Measurements from ENCODE around the gene ETV4. TPM values are rescaled to one million over a fixed set of nuclear protein-coding genes. Genes with fewer than 3 reads are reported as not detected.

ETV4 gene
- 62.5 and 75.9 TPM in 2 replicates for total RNA-seq (2014; rRNA removed; shearing (Covaris generic))
- polyA plus RNA-seq (2015; cell fraction: cytosol; rRNA removed) = 54.4 and 64.6 TPM in 2 replicates
- polyA plus RNA-seq (2015; cell fraction: nucleus; rRNA removed) = 48.8 and 50.0 TPM in 2 replicates

GRCh38 chr17:43546319-43547188 is at the start of gene ETV4:
TSS of gene ETV4 (minus strand) at chr17:43546340. CDS start at chr17:43545617, 723 bp downstream.
- peak; percentile 96 for DNase-seq (ENCODE audit: low read depth)

- no peak for DNase-seq (ENCODE audit: low read depth)
Observed at GRCh38 chr17:43595466-43595865, 49.3 kb upstream of the ETV4 start.

- peak; percentile 85 for DNase-seq (ENCODE audit: low read depth)
Observed at GRCh38 chr17:43591779-43592562, 45.8 kb upstream of the ETV4 start.

DNA sequence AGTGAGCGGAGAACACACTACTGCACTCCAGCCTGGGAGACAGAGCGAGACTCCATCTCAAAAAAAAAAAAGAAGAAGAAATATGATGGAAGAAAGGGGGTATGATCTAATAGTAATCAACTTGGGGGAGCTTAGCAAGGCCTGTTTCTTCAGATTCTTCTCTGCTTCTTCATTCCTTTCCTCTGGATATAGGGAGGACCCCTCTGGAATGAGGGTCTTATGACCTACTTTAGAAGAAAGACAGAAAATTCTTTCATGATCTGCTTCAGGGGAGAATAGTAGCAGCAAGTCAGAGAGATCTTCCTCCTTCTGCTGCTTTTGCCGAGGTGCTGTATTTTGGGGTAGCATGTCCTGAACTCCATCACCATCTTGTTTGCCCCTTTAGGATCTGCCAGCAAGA is 44.9 kb upstream of the ETV4 start:
- DNase-seq (ENCODE audit: low read depth) = no peak

- no peak for DNase-seq (ENCODE audit: low read depth)
Observed at GRCh38 chr17:43588664-43589435, 42.7 kb upstream of the ETV4 start.

GRCh38 chr17:43588121-43588520 is 42.0 kb upstream of the ETV4 start:
- DNase-seq (ENCODE audit: low read depth) = no peak

DNA sequence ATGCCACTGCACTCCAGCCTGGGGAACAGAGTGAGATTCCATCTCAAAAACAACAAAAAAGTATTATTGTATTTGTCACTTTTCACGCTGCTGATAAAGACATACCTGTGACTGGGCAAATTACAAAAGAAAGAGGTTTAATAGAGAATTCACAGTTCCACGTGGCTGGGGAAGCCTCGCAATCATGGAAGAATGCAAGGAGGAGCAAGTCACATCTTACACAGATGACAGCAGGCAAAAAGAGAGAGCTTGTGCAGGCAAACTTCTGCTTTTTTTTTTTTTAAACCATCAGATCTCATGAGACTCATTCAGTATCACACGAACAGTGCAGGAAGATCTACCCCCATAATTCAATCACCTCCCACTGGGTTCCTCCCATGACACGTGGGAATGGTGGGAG is 41.5 kb upstream of the ETV4 start:
- DNase-seq (ENCODE audit: low read depth) = no peak

DNA sequence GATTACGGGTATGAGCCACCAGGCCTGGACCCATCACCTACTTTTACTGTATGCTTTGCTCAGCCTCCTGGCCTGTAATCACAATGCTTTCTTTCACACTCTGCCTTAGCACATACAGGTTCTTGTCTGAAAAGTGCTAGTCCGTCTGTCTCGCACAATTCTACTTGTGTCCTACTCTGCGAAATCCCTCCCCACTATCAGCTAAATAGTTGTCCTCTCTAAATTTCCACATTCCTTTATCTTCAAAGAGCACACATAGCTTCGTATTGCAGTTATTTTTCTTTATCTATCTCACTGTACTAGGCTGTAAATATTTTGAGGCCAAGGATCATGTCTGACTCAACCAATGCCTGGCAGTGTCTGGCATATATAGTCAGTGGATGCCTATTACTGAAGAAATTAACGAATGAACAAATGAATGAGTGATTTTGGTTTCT is 38.5 kb upstream of the ETV4 start:
- DNase-seq (ENCODE audit: low read depth) = no peak

DNA sequence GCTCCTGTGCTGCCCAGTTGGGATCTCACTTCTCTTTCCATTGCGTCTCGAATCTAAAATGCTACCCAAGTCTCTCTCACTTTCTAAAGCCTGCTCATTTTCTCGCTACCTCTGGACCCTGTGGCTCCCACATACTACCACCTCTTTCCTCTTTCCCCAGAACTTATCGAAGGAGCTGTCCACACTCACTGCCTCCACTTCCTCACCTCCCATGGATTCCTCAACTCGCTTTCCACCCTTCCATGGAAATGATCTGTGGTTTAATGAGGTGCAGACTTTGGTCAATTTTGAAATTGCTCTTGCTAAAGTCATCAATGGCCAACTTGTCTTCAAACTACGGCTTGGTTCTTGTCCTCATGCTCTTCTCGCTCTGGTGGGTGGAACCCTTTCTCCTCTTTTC is 37.2 kb upstream of the ETV4 start:
- no peak for DNase-seq (ENCODE audit: low read depth)

- DNase-seq (ENCODE audit: low read depth) = no peak
Observed at GRCh38 chr17:43581613-43582012, 35.5 kb upstream of the ETV4 start.

DNA sequence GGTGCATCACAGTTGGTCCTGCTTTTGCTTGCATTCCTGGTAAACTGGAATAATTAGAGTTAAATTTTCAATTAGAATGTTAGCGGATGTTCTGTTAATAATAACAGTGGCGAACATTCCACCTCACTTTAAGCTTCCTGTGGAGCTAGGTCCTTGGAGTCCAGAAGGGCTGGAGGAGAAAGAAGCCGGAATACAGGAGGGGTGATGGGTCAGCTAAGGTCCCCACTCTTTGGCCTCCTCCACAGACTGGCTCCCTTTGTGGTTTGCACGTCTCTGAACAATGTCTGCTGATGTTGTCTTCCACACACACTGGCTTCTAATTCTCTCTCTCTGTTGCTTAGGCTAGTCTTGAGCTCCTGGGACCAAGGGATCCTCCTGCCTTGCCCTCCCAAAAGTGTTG is 35.0 kb upstream of the ETV4 start:
- DNase-seq (ENCODE audit: low read depth) = no peak

DNA sequence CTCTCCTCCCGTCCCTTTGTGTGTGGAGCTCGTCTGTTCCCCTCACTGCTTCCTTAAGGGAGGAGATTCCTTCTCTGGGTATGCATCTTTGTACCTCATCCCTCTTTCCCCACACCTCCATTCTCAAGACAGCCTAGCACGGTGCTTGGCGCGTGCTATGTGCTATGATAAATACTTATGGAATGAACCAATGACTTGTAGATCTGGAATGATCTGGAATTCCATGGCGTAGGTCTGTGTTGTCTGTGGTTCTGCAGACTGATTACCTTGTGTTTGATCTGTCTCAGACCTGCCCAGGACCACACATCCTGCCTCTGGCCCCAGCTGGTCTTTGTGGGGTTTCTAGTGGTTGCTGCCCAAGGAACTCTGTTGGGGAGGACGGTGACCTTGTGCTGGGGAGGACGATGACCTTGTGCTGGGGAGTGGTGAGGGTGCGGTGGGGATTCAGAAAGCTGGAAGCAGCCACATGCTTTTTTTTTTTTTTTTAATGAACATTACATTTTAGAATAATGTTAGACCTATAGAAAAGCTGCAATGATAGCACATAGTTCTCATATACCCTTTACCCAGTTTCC is 33.5 kb upstream of the ETV4 start:
- peak; percentile 85 for DNase-seq (ENCODE audit: low read depth)

DNA sequence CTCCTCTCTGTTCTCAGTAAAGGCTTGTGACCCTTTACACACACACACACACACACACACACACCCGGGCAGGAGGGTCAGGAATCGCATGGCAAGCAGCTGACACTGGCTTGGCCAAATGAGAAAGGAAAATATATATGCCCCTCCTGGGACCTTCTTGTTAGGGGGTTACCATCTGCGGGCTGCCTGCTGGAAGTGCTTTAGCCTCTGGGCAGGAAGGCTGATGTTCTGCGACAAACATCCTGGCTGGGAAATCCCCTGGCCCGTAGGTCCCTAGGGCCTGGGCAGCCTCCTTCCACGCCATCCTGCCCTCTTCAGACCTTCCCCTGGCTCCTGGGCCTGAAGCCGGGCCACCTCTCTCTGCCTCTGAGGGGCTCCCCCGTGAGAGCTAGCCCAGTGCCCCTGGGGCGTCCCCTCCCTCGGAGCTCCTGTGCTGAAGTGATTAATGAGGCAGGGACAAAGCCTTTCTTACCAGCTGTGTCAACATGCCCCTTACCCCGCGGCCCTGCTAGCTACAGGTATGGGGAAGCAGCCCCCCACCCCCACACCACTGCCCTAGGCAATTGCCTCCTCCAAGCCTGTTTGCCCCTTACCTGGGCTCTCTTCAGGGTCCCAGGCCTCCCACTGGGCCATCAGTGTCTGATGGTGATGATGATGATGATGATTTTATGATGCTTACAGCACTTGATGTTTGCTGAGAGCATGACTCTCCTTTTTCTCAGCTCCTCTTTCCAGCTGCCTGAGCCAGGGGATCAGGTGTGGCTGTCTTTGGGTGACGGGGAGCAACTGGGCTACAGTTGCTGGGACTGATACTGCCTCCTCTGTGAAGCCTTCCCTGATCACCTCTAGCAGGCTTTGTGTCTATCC is 32.8 kb upstream of the ETV4 start:
- DNase-seq (ENCODE audit: low read depth) = no peak

DNA sequence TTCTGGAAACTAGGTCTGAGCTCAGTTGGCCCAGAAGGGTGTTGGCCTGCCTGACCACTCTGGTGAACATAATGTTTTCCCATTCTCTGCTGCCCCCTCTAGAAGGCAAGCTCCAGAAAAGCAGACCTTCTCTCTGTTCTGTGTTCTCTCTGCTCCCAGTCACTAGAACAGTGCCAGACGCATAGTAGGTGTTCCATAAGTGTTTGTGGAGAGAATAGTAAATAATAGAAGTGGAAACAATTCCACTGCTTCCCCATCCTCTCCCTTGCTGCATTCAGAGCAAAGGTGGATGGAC is 32.2 kb upstream of the ETV4 start:
- no peak for DNase-seq (ENCODE audit: low read depth)

DNA sequence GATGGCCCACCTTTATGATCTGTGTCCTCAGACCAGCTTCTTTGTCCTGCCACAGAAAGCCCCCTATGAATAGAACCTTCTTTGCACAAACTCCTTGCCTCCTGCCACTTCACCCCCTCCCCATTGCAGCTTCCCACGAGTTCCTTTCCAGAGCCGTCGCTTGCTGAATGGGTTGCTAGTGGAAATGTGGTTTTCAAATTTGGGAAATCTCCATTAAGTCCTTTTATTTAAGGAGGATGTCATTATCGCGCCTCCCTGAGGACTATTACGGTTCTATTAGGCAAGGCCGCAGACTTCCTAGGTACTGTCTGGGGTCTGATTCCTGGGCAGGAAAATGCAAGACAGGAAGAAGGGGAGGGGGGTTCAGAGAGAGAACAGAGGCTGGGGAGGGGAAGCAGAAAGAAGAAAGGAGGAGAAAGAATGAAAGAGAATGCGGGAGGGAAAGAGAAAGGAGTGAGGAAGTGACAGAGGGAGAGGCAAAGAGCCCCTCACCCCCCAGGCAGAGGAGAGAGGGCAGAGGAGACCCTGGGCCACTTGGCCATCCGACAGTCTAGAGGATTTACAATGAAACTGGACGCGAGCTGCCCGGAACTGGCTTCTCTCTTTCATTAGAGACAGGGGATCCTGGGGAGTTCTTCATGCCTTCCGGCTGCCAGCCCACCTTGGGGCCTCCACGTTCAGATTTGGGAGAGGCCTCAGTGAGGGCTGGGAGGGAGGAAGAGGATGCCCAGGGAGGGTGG is 31.7 kb upstream of the ETV4 start:
- DNase-seq (ENCODE audit: low read depth) = no peak

DNA sequence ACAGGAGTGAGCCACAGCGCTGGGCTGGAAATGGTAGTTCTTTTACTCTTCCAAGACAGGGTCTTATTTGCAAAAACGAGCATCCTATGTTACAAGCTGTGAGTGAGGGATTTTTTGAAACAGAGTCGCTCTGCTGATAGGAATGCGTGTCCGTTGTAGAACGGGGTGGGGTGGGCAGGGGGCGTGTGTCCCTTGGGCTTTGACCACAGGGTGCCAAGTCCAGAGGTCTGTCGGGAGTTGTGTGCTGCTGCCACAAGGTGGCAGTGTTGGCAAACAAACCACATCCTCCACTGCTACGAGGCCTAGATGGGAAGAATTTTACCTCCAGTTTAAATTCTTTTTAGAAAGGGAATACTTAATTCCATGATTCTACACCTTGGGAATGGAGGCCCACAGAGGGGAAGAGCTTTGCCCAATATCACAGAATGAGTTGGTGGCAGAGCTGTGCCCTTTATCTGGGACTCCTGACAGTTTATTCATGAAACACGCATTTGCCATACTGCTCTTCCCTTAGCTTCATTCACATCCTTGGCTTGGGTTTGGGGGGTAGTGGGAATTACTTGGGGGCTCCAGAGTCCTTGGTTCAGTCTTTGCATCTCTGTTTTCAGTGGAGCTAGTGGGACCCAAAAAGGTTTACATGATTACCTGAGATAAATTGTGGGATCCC is 30.6 kb upstream of the ETV4 start:
- DNase-seq (ENCODE audit: low read depth) = peak; percentile 62

- DNase-seq (ENCODE audit: low read depth) = no peak
Observed at GRCh38 chr17:43574896-43575525, 28.9 kb upstream of the ETV4 start.

DNA sequence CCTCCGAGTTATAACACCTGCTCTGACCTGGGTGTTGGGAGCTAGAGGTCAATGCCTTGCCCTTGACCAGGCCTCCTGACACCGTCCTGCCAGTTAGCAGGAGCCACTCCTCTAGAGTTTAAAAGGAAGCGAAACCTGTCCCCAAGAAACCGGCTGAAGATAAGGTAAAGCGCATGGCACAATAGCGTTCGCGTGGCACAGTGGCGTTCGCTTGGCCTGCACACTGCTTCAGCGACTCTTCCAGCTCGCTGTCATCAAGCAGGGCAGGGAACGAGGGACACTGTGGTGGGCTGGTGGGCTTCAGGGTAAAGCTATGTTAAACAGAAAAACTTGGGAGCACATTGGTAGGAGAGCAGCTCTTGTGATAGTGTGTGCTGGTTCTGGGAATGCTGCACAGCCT is 28.2 kb upstream of the ETV4 start:
- no peak for DNase-seq (ENCODE audit: low read depth)

Measured in HT1080 (cell line).